Measurements from ENCODE around the gene TDG.
"Not testable (repeated sequence)": the region's sequence is repeated elsewhere in the genome, so short reads cannot be mapped to it uniquely, and the experiment has no call there.

The TDG gene

GRCh38 chr12:103960616-103961227 lies 5.0 kb upstream of the TDG start:
- no peak for FAIRE-seq

GRCh38 chr12:103962493-103962892 lies 3.2 kb upstream of the TDG start:
- no peak for FAIRE-seq

GRCh38 chr12:103964805-103965204 lies 867 bp upstream of the TDG start:
- no peak for FAIRE-seq

GRCh38 chr12:103965255-103965589 lies 450 bp upstream of the TDG start:
- FAIRE-seq: no peak

- no peak for FAIRE-seq
Observed at GRCh38 chr12:103966736-103967135, 1.1 kb downstream of the TDG start.

GRCh38 chr12:103969391-103969790 lies 3.7 kb downstream of the TDG start:
- FAIRE-seq: no peak

GRCh38 chr12:103973909-103974308 lies 8.2 kb downstream of the TDG start:
- FAIRE-seq: no peak

GRCh38 chr12:103975368-103975767 lies 9.7 kb downstream of the TDG start:
- no peak for FAIRE-seq

GRCh38 chr12:103978384-103978982 lies 12.8 kb downstream of the TDG start:
- FAIRE-seq: no peak

GRCh38 chr12:103986829-103987228 lies 21.2 kb downstream of the TDG start:
- FAIRE-seq: no peak

- FAIRE-seq: no peak
Observed at GRCh38 chr12:103994235-103994634, 28.6 kb downstream of the TDG start.

- FAIRE-seq: no peak
Observed at GRCh38 chr12:103996595-103996994, 30.9 kb downstream of the TDG start.

GRCh38 chr12:103997286-103997900 lies 31.7 kb downstream of the TDG start:
- FAIRE-seq: no peak

- no peak for FAIRE-seq
Observed at GRCh38 chr12:103998976-103999375, 33.3 kb downstream of the TDG start.

- no peak for FAIRE-seq
Observed at GRCh38 chr12:104000807-104001434, 35.2 kb downstream of the TDG start.

GRCh38 chr12:104002686-104003085 lies 37.0 kb downstream of the TDG start:
- no peak for FAIRE-seq

- FAIRE-seq: no peak
Observed at GRCh38 chr12:104003596-104003995, 37.9 kb downstream of the TDG start.

GRCh38 chr12:104006929-104007328 lies 41.3 kb downstream of the TDG start:
- FAIRE-seq: no peak

GRCh38 chr12:104010121-104010520 lies 44.4 kb downstream of the TDG start:
- FAIRE-seq: no peak

GRCh38 chr12:104010606-104011169 lies 45.0 kb downstream of the TDG start:
- no peak for FAIRE-seq

GRCh38 chr12:104011253-104011652 lies 45.6 kb downstream of the TDG start:
- FAIRE-seq: no peak

- no peak for FAIRE-seq
Observed at GRCh38 chr12:104012331-104012730, 46.7 kb downstream of the TDG start.

- FAIRE-seq: not testable (repeated sequence)
Observed at GRCh38 chr12:104021862-104022261, 56.2 kb downstream of the TDG start.

GRCh38 chr12:104022786-104023185 lies 57.1 kb downstream of the TDG start:
- no peak for FAIRE-seq

All from TTC549 (cell line).